A549 (cell line): ENCODE data around the gene UBE2H. TPM values are rescaled to one million over a fixed set of nuclear protein-coding genes. Genes with fewer than 3 reads are reported as not detected.

Source experiments
- ATAC-seq, 2 experiments: fragments of 200-7000 bp in 1 of 2; fragments of >200 bp in 1 of 2; cut with Nextera tagmentation in 1 of 2; cut with Tn5 transposase in 1 of 2; 3 replicates each; pipeline versions ENCODE4 v1.8.0 to v1.9.1; 2018 to 2020; ENCODE audit warnings: mild to moderate bottlenecking in 1 of 2, moderate library complexity in 1 of 2
- CTCF ChIA-PET: fragments of 300-600 bp; sonication (Branson Sonifier 250); formaldehyde crosslinking; extraction: SDS; loops from one replicate; lab custom pipeline; 2021; ENCODE audit warnings: antibody characterized with exemption, inconsistent platforms; lab: Yijun Ruan, JAX
- POLR2A ChIA-PET: fragments of 350-600 bp; formaldehyde crosslinking; extraction: SDS; loops from one replicate; lab custom pipeline; 2021; ENCODE audit warnings: antibody characterized with exemption, inconsistent platforms; lab: Yijun Ruan, JAX
- DNase-seq, 2 experiments: peaks; one replicate each; pipeline versions ENCODE4 v3.0.0 to v3.0.0-alpha.2; 2011 to 2016; ENCODE audit warnings: low read depth in 1 of 2, low spot score in 1 of 2
- FAIRE-seq: peaks from 2 replicates; lab custom pipeline; 2011; peaks lifted over from hg19 to GRCh38; lab: Jason Lieb, UNC
- H3K27ac ChIP-seq, 2 experiments: fragments of >200 bp; sonication (Bioruptor Twin); formaldehyde crosslinking; 3 replicates each; pipeline ENCODE4 v1.5.1; 2016 to 2017
- H3K4me1 ChIP-seq: fragments of >200 bp; sonication (Bioruptor Twin); formaldehyde crosslinking; 3 replicates; pipeline ENCODE4 v1.6.1; 2016
- H3K4me2 ChIP-seq: fragments of >200 bp; sonication (Bioruptor Twin); formaldehyde crosslinking; 3 replicates; pipeline ENCODE4 v1.6.1; 2016
- H3K4me3 ChIP-seq: fragments of >200 bp; sonication (Bioruptor Twin); formaldehyde crosslinking; 3 replicates; pipeline ENCODE4 v1.5.1; 2016
- H3K9me3 ChIP-seq: fragments of >200 bp; sonication (Bioruptor Twin); formaldehyde crosslinking; 3 replicates; pipeline ENCODE4 v1.6.1; 2016
- BCL3 ChIP-seq: fragments of >200 bp; sonication (Bioruptor Twin); formaldehyde crosslinking; IDR thresholded peaks from 3 replicates; pipeline ENCODE4 v1.6.1; 2016
- BHLHE40 ChIP-seq: IDR thresholded peaks from 2 replicates; pipeline ENCODE4 v1.6.1; 2012; ENCODE audit warnings: low read depth, low read length, inconsistent platforms
- CBX2 ChIP-seq: fragments of 200-600 bp; sonication (generic); IDR thresholded peaks from 2 replicates; pipeline ENCODE4 v1.6.1; 2016; ENCODE audit warnings: low read depth, mild to moderate bottlenecking, borderline replicate concordance
- CHD4 ChIP-seq: fragments of 200-600 bp; sonication (generic); IDR thresholded peaks from 2 replicates; pipeline ENCODE4 v1.6.1; 2016; ENCODE audit warnings: antibody characterized with exemption, mild to moderate bottlenecking, borderline replicate concordance
- EHF ChIP-seq: fragments of 250-450 bp; sonication (Bioruptor Pico); IDR thresholded peaks from 2 replicates; pipeline ENCODE4 v1.5.0; 2020; ENCODE audit warnings: mild to moderate bottlenecking
- EHMT2 ChIP-seq: fragments of 200-600 bp; sonication (generic); IDR thresholded peaks from 2 replicates; pipeline ENCODE4 v1.6.1; 2016; ENCODE audit warnings: antibody characterized with exemption, low read depth, mild to moderate bottlenecking, moderate library complexity
- ELK1 ChIP-seq: fragments of 150-350 bp; IDR thresholded peaks from 2 replicates; pipeline ENCODE4 v1.6.1; 2014; ENCODE audit warnings: low read depth, mild to moderate bottlenecking, low read length
- EP300 ChIP-seq, 2 experiments: fragments of >200 bp; sonication (Bioruptor Twin); formaldehyde crosslinking; IDR thresholded peaks; 2 replicates in 1 of 2; 3 replicates in 1 of 2; pipeline ENCODE4 v1.6.1; 2016 to 2017
- FOSB ChIP-seq: fragments of 250-450 bp; sonication (Bioruptor Pico); IDR thresholded peaks from 2 replicates; pipeline ENCODE4 v1.5.0; 2020; ENCODE audit warnings: mild to moderate bottlenecking, moderate library complexity
- FOXS1 ChIP-seq: fragments of 250-450 bp; sonication (Bioruptor Pico); IDR thresholded peaks from 2 replicates; pipeline ENCODE4 v1.5.0; 2020; ENCODE audit warnings: mild to moderate bottlenecking, moderate library complexity
- HEYL ChIP-seq: fragments of 250-450 bp; sonication (Bioruptor Pico); IDR thresholded peaks from 2 replicates; pipeline ENCODE4 v1.8.0; 2021; ENCODE audit warnings: mild to moderate bottlenecking, moderate library complexity
- JUNB ChIP-seq: fragments of >200 bp; sonication (Bioruptor Twin); formaldehyde crosslinking; IDR thresholded peaks from 2 replicates; pipeline ENCODE4 v1.6.1; 2016
- KDM1A ChIP-seq: fragments of 200-600 bp; sonication (generic); IDR thresholded peaks from 2 replicates; pipeline ENCODE4 v1.6.1; 2016; ENCODE audit warnings: low read depth, mild to moderate bottlenecking
- KDM5A ChIP-seq: fragments of 200-600 bp; sonication (generic); IDR thresholded peaks from 2 replicates; pipeline ENCODE4 v1.6.1; 2016; ENCODE audit warnings: antibody characterized with exemption, mild to moderate bottlenecking
- MAFK ChIP-seq: fragments of 450-650 bp; IDR thresholded peaks from 2 replicates; pipeline ENCODE4 v1.6.1; 2014; ENCODE audit not compliant: partially characterized antibody
- MAZ ChIP-seq: fragments of 150-350 bp; IDR thresholded peaks from 2 replicates; pipeline ENCODE4 v1.6.1; 2014; ENCODE audit warnings: antibody characterized with exemption, low read depth, low read length, borderline replicate concordance
- NPAS2 ChIP-seq: fragments of 250-450 bp; sonication (Bioruptor Pico); IDR thresholded peaks from 2 replicates; pipeline ENCODE4 v1.8.0; 2022; ENCODE audit warnings: mild to moderate bottlenecking, moderate library complexity, borderline replicate concordance
- PHF8 ChIP-seq: fragments of 200-600 bp; sonication (generic); IDR thresholded peaks from 2 replicates; pipeline ENCODE4 v1.6.1; 2016; ENCODE audit warnings: low read depth, mild to moderate bottlenecking, antibody characterized with exemption, moderate library complexity, borderline replicate concordance
- RAD21 ChIP-seq, 2 experiments: fragments of >200 bp in 1 of 2; sonication (Bioruptor Twin) in 1 of 2; formaldehyde crosslinking in 1 of 2; IDR thresholded peaks in 1 of 2; conservative IDR thresholded peaks in 1 of 2; 2 replicates in 1 of 2; 3 replicates in 1 of 2; pipeline ENCODE4 v1.6.1; 2012 to 2018; ENCODE audit warnings: inconsistent platforms in 1 of 2
- RCOR1 ChIP-seq: fragments of 150-350 bp; IDR thresholded peaks from 2 replicates; pipeline ENCODE4 v1.6.1; 2014; ENCODE audit warnings: antibody characterized with exemption, low read length, low read depth
- RFX5 ChIP-seq: fragments of 450-650 bp; IDR thresholded peaks from 2 replicates; pipeline ENCODE4 v1.7.1; 2014; ENCODE audit warnings: antibody characterized with exemption, mild to moderate bottlenecking, moderate library complexity
- RNF2 ChIP-seq: fragments of 200-600 bp; sonication (generic); IDR thresholded peaks from 2 replicates; pipeline ENCODE4 v1.6.1; 2016; ENCODE audit warnings: low read depth, mild to moderate bottlenecking, antibody characterized with exemption, moderate library complexity, borderline replicate concordance
- TP53 ChIP-seq: fragments of 250-450 bp; sonication (Bioruptor Pico); IDR thresholded peaks from 2 replicates; pipeline ENCODE4 v1.5.0; 2021; ENCODE audit warnings: mild to moderate bottlenecking, moderate library complexity
- ZFP36 ChIP-seq: fragments of 450-650 bp; IDR thresholded peaks from 2 replicates; pipeline ENCODE4 v1.6.1; 2014; ENCODE audit warnings: borderline replicate concordance; ENCODE audit not compliant: partially characterized antibody
- WGBS: methylation state at CpG from one replicate; pipeline ENCODE4 v1.1.6; 2017; ENCODE audit errors: missing lambda C conversion rate; 5-methylcytosine and 5-hydroxymethylcytosine counted together
- polyA plus RNA-seq, 4 experiments: library from polyadenylated mRNA; depleted of rRNA in 3 of 4; stranded (reverse); fragments of >200 nt; fragmentation: RNase III in 1 of 4; extraction: RNeasy Plus Mini Kit Qiagen cat#74134 plus additional on column Dnase treatment in 1 of 4; gene quantifications; 2 replicates in 3 of 4; 3 replicates in 1 of 4; pipeline ENCODE4 v1.2.3, GENCODE V29; 2011 to 2017
- TF ChIP-seq, protein P1 (sequence below): fragments of 450-650 bp; IDR thresholded peaks from 2 replicates; pipeline ENCODE4 v1.6.1; 2014; ENCODE audit warnings: antibody characterized with exemption
- TF ChIP-seq, protein P2 (sequence below): fragments of 250-450 bp; sonication (Bioruptor Pico); IDR thresholded peaks from 2 replicates; pipeline ENCODE4 v1.5.0; 2021; ENCODE audit warnings: mild to moderate bottlenecking, moderate library complexity, borderline replicate concordance
- TF ChIP-seq, protein P3 (sequence below): fragments of >200 bp; sonication (Bioruptor Twin); formaldehyde crosslinking; IDR thresholded peaks from 2 replicates; pipeline ENCODE4 v1.6.1; 2016
- TF ChIP-seq, protein P4 (sequence below): fragments of 200-600 bp; sonication (generic); IDR thresholded peaks from 2 replicates; pipeline ENCODE4 v1.6.1; 2016; ENCODE audit warnings: antibody characterized with exemption, mild to moderate bottlenecking, moderate library complexity

The UBE2H gene
- polyA plus RNA-seq, 2 of the 4 experiments (the other 2 are of a cell fraction) = 73.5 to 99.2 TPM

DNA sequence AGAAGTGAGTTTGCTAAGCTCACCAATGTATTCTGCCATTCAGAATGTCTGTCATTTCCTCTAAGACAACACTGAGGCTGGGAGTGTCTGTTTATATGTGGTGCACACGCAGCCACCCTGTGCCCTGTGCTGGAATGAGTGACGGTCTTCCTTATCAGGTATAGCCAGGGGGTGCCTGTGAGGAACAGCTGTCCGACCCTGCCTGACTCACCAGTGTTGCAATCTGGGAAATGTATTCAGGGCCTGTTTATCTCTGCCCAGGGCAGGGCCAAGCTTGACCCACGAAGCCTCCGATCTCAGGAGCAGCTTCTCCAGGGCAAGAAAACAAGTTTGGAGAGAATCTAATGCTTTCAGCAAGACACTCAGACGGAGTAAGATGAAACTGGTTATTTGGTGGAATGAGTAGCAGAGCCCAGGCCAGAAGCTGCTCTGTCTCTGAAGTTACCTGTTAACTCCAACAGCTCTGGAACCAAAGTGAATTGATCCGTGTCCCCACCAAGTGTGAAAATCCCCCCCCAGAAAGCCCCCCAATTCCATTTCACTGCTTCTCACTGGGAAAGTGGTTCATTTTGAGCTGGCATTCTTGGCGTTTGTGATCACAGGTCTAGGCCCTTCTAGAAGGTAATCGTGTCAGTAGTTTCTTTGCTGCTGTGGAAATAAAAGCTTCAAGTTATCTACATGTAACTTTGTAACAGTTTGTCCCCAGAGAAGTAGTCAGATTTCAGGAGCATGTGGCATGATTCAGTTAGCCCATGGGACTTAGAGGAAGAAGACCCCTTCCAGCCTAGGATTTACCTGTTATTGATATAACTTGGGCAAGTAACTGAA, 6.1 kb upstream of the UBE2H start:
- ChIA-PET POLR2A (interaction anchor here (0.6 to 2.0 kb wide), 8 partner anchors 10 to 347 kb away, joined by 3 to 15 read pairs (median 4); no protein-coding TSS in a partner anchor), CTCF (interaction anchor here (0.6 to 3.3 kb wide), 9 partner anchors 9 to 872 kb away, joined by 3 to 35 read pairs (median 3); no protein-coding TSS in a partner anchor)
- H3K4me1 ChIP-seq = peaks cover 34% of the 10 kb centered on the region
- H3K4me3 ChIP-seq = no peak overlapping the region
- ATAC-seq (peak; percentile 97 to 99), FAIRE-seq (peak; percentile 23), DNase-seq (peak; percentile 90 to 92)
- H3K9me3 ChIP-seq = no peaks in the 10 kb centered on the region
- peak overlapping the region; percentile 71 for H3K4me2 ChIP-seq
- peak overlapping the region; percentile 87 to 88 for H3K27ac ChIP-seq
- WGBS = 18% methylated on average over 9 of the region's 9 CpGs
- TF ChIP-seq MAFK (no peak), RNF2 (no peak), FOSB (CRISPR knock-in tag) (no peak), BCL3 (no peak), EP300 (IDR thresholded peaks at IDR 0.05) (peak in 1 of 2 experiments; percentile 54; a peak in 1 of 5 replicates), KDM5A (no peak), ELK1 (no peak), BHLHE40 (0 out of 2 replicates have a peak, but pooled peaks have one; percentile 24), MAZ (no peak), RAD21 (conservative IDR thresholded peaks at IDR 0.05 in 1 of 2, IDR thresholded peaks at IDR 0.05 in 1 of 2) (peak in 1 of 2 experiments; percentile 39; a peak in 2 of 5 replicates), RCOR1 (no peak), EHF (CRISPR knock-in tag) (no peak), ZFP36 (no peak), PHF8 (no peak), RFX5 (no peak), EHMT2 (no peak), TP53 (CRISPR knock-in tag) (0 out of 2 replicates have a peak, but pooled peaks have one; percentile 36), CHD4 (no peak), NPAS2 (CRISPR knock-in tag) (no peak), KDM1A (no peak), HEYL (CRISPR knock-in tag) (no peak), JUNB (peak; percentile 60; the same call in 1 of the 2 replicates), FOXS1 (CRISPR knock-in tag) (no peak), CBX2 (no peak)
- TF ChIP-seq, protein P1, sequence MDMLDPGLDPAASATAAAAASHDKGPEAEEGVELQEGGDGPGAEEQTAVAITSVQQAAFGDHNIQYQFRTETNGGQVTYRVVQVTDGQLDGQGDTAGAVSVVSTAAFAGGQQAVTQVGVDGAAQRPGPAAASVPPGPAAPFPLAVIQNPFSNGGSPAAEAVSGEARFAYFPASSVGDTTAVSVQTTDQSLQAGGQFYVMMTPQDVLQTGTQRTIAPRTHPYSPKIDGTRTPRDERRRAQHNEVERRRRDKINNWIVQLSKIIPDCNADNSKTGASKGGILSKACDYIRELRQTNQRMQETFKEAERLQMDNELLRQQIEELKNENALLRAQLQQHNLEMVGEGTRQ = no peak
- TF ChIP-seq, protein P2, sequence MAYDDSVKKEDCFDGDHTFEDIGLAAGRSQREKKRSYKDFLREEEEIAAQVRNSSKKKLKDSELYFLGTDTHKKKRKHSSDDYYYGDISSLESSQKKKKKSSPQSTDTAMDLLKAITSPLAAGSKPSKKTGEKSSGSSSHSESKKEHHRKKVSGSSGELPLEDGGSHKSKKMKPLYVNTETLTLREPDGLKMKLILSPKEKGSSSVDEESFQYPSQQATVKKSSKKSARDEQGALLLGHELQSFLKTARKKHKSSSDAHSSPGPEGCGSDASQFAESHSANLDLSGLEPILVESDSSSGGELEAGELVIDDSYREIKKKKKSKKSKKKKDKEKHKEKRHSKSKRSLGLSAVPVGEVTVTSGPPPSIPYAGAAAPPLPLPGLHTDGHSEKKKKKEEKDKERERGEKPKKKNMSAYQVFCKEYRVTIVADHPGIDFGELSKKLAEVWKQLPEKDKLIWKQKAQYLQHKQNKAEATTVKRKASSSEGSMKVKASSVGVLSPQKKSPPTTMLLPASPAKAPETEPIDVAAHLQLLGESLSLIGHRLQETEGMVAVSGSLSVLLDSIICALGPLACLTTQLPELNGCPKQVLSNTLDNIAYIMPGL (CRISPR knock-in tag) = no peak
- TF ChIP-seq, protein P3, sequence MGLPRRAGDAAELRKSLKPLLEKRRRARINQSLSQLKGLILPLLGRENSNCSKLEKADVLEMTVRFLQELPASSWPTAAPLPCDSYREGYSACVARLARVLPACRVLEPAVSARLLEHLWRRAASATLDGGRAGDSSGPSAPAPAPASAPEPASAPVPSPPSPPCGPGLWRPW = no peak
- TF ChIP-seq, protein P4, sequence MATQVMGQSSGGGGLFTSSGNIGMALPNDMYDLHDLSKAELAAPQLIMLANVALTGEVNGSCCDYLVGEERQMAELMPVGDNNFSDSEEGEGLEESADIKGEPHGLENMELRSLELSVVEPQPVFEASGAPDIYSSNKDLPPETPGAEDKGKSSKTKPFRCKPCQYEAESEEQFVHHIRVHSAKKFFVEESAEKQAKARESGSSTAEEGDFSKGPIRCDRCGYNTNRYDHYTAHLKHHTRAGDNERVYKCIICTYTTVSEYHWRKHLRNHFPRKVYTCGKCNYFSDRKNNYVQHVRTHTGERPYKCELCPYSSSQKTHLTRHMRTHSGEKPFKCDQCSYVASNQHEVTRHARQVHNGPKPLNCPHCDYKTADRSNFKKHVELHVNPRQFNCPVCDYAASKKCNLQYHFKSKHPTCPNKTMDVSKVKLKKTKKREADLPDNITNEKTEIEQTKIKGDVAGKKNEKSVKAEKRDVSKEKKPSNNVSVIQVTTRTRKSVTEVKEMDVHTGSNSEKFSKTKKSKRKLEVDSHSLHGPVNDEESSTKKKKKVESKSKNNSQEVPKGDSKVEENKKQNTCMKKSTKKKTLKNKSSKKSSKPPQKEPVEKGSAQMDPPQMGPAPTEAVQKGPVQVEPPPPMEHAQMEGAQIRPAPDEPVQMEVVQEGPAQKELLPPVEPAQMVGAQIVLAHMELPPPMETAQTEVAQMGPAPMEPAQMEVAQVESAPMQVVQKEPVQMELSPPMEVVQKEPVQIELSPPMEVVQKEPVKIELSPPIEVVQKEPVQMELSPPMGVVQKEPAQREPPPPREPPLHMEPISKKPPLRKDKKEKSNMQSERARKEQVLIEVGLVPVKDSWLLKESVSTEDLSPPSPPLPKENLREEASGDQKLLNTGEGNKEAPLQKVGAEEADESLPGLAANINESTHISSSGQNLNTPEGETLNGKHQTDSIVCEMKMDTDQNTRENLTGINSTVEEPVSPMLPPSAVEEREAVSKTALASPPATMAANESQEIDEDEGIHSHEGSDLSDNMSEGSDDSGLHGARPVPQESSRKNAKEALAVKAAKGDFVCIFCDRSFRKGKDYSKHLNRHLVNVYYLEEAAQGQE = no peak
